A673 (cell line): ENCODE measurements around the gene THSD4. TPM values are rescaled to one million over a fixed set of nuclear protein-coding genes. Genes with fewer than 3 reads are reported as not detected.

Source experiments
- BruUV-seq: library from RNA; stranded (reverse); fragments of 400-500 nt; replicated peaks from 2 replicates; lab custom pipeline; 2021; lab: Mats Ljungman, UMichigan
- CTCF ChIA-PET: fragments of 300-600 bp; sonication (Branson Sonifier 250); formaldehyde crosslinking; loops from one replicate; lab custom pipeline; 2022; ENCODE audit warnings: antibody characterized with exemption; lab: Charles Lee
- POLR2A ChIA-PET: fragments of 300-600 bp; sonication (Branson Sonifier 250); formaldehyde crosslinking; loops from one replicate; lab custom pipeline; 2022; ENCODE audit warnings: antibody characterized with exemption; ENCODE audit not compliant: low non-redundant PET; lab: Charles Lee
- DNase-seq: peaks from one replicate; pipeline ENCODE4 v3.0.0-alpha.2; 2015; ENCODE audit warnings: low spot score
- H3K27ac ChIP-seq: fragments of 200-600 bp; sonication (generic); 2 replicates; pipeline ENCODE4 v1.5.1; 2016; ENCODE audit warnings: mixed run types, low read depth, mild to moderate bottlenecking, mixed read lengths, antibody characterized with exemption, low read length; ENCODE audit not compliant: poor library complexity, severe bottlenecking
- H3K27me3 ChIP-seq: fragments of 200-600 bp; sonication (generic); replicated peaks from 2 replicates; pipeline ENCODE4 v1.6.1; 2017; ENCODE audit warnings: mixed run types, low read depth, mild to moderate bottlenecking, mixed read lengths, antibody characterized with exemption, low read length; ENCODE audit not compliant: insufficient read depth, poor library complexity
- H3K36me3 ChIP-seq: fragments of 200-600 bp; sonication (generic); 2 replicates; pipeline ENCODE4 v1.6.1; 2016; ENCODE audit warnings: mixed run types, mild to moderate bottlenecking, mixed read lengths, antibody characterized with exemption, low read length; ENCODE audit not compliant: insufficient read depth, poor library complexity, severe bottlenecking
- H3K4me1 ChIP-seq: fragments of 200-600 bp; sonication (generic); 2 replicates; pipeline ENCODE4 v1.6.1; 2017; ENCODE audit warnings: mixed run types, mild to moderate bottlenecking, mixed read lengths, antibody characterized with exemption, low read length; ENCODE audit not compliant: insufficient read depth, poor library complexity, severe bottlenecking
- H3K4me3 ChIP-seq: fragments of 200-600 bp; sonication (generic); 2 replicates; pipeline ENCODE4 v1.5.1; 2016; ENCODE audit warnings: low read depth, mixed run types, mild to moderate bottlenecking, mixed read lengths, low read length; ENCODE audit not compliant: poor library complexity, severe bottlenecking
- H3K9me3 ChIP-seq: fragments of 200-600 bp; sonication (generic); 2 replicates; pipeline ENCODE4 v1.6.1; 2016; ENCODE audit warnings: mixed run types, low read depth, mild to moderate bottlenecking, mixed read lengths, antibody characterized with exemption, low read length; ENCODE audit not compliant: poor library complexity, severe bottlenecking
- CTCF ChIP-seq: fragments of 300-800, 200-600 bp; sonication (generic); conservative IDR thresholded peaks from 2 replicates; pipeline ENCODE4 v1.5.1; 2017; ENCODE audit warnings: low read depth, mild to moderate bottlenecking, antibody characterized with exemption, low read length, moderate library complexity, mixed read lengths
- EZH2 ChIP-seq: fragments of 200-600 bp; sonication (generic); IDR thresholded peaks from 2 replicates; pipeline ENCODE4 v1.6.1; 2017; ENCODE audit warnings: borderline replicate concordance, low read depth, mild to moderate bottlenecking, mixed read lengths, antibody characterized with exemption, low read length; ENCODE audit not compliant: poor library complexity, severe bottlenecking
- intact Hi-C: fragments of 100-400 bp; cut with micrococcal nuclease; formaldehyde crosslinking; loops from one replicate; pipeline ENCODE4 v1.10.0; 2022; ENCODE audit not compliant: unreplicated experiment
- total RNA-seq: library from RNA; stranded (reverse); gene quantifications from 2 replicates; pipeline ENCODE4 v1.2.3, GENCODE V29; 2021

THSD4 gene
- total RNA-seq, 1 experiment from 2014 or later: 2.4 TPM

GRCh38 chr15:71374607-71375352, 259.5 kb downstream of the THSD4 start:
- intact Hi-C loops: no loop called here

DNA sequence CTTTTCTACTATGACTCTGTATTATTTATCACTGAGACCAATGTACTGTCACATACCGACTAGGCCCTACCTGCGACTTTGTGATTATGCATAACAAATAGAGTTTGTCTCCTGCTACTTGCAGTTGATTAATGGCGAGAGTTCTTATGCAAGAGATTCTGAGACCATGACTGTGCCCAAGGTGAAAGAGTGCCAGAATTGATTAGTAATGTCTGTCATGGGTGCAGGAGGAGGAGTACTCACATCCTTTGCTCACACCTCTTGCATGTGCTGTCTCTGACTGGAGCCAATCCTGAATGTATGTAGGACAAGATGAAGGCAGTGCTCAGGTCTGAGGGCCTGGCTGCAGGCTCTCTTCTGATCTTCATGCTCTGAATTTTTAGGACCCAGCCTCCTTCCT, 260.7 kb downstream of the THSD4 start:
- H3K36me3 ChIP-seq: no peaks in the 10 kb centered on the region
- TF ChIP-seq CTCF (no peak), EZH2 (no peak)
- no peaks in the 10 kb centered on the region for H3K9me3 ChIP-seq
- H3K27me3 ChIP-seq: no peaks in the 10 kb centered on the region
- ChIA-PET CTCF (no interaction called here), POLR2A (no interaction called here)
- intact Hi-C loops: no loop called here
- no peaks in the 10 kb centered on the region for H3K4me1 ChIP-seq
- no peak overlapping the region for H3K4me3 ChIP-seq
- BruUV-seq: no TSS peak
- no peak overlapping the region for H3K27ac ChIP-seq
- no peak for DNase-seq

More at GRCh38 chr15:71374607-71375352, 259.5 kb downstream of the THSD4 start:
- CTCF ChIA-PET: no interaction called here
- POLR2A ChIA-PET: interaction anchor here (0.5 kb wide), 1 partner anchor 346 kb away, joined by 4 read pairs; no protein-coding TSS in a partner anchor
- no peaks in the 10 kb centered on the region for H3K36me3 ChIP-seq
- no peak overlapping the region for H3K4me3 ChIP-seq
- no peaks in the 10 kb centered on the region for H3K27me3 ChIP-seq
- no peak overlapping the region for H3K27ac ChIP-seq
- TF ChIP-seq EZH2: no peak
- no peak for TF ChIP-seq CTCF
- DNase-seq: no peak
- H3K4me1 ChIP-seq: no peaks in the 10 kb centered on the region
- BruUV-seq: no TSS peak
- no peaks in the 10 kb centered on the region for H3K9me3 ChIP-seq

- no peaks in the 10 kb centered on the region for H3K27me3 ChIP-seq
- no peak for DNase-seq
- no peaks in the 10 kb centered on the region for H3K36me3 ChIP-seq
- ChIA-PET POLR2A (no interaction called here), CTCF (no interaction called here)
- H3K9me3 ChIP-seq: no peaks in the 10 kb centered on the region
- no TSS peak for BruUV-seq
- H3K4me1 ChIP-seq: peaks cover 6% of the 10 kb centered on the region
- no peak overlapping the region for H3K4me3 ChIP-seq
- TF ChIP-seq CTCF (no peak), EZH2 (no peak)
- no peak overlapping the region for H3K27ac ChIP-seq
- intact Hi-C loops: no loop called here
Observed at GRCh38 chr15:71379893-71380292, 264.6 kb downstream of the THSD4 start.
